ENCODE data around the gene PARK7. TPM values are rescaled to one million over a fixed set of nuclear protein-coding genes. Genes with fewer than 3 reads are reported as not detected.

The PARK7 gene
- total RNA-seq, 1 donor from 2014 or later, result 187 TPM

DNA sequence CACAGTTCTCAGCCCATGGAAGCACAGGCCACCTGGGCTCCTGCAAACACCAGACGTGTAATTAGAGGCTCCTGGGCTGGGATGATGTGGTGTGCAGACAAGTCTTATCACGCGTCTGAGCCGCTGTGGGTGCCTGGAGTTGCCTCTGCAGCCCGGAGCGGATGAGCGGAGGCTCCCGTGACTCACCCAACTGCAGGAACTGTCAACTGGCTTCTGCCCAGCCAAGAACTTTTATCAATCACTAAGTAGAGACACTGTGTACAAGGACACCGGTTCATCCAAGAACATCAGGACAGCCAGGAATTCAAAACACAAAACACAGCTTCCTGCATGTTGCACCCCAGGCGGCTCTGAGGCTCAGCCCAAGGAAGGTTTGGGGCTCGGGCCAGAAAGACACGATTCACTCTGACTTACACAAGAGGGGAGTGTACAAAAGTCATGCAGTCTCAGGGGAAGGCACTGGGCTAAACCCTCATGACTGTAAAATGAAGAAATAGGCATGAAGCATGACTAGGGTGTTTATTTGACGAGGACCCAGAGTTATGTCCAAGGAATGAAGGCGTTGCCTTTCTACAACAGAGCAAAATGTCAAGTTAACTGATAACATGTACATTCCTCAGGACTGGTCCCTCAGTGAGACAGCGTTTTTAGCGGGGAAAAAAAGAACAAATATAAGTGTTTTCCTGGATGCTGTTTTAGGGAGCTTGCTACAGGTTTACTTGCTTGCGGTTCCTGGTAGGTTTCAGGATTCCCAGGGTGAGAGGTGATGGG, 43.5 kb downstream of the PARK7 start:
- peak overlapping the region; percentile 18 for H3K4me3 Mint-ChIP-seq
- peaks cover 4% of the 10 kb centered on the region for H3K36me3 Mint-ChIP-seq
- H3K9me3 Mint-ChIP-seq, result no peaks in the 10 kb centered on the region
- peak in 1 of 2 experiments; percentile 57 for DNase-seq (ENCODE audit: low spot score in 2 of 2, unreplicated experiment in 2 of 2)
- H3K4me1 Mint-ChIP-seq, result peaks cover 41% of the 10 kb centered on the region
- H3K27me3 Mint-ChIP-seq (ENCODE audit: low read depth), result no peaks in the 10 kb centered on the region
- TF ChIP-seq, protein P1, sequence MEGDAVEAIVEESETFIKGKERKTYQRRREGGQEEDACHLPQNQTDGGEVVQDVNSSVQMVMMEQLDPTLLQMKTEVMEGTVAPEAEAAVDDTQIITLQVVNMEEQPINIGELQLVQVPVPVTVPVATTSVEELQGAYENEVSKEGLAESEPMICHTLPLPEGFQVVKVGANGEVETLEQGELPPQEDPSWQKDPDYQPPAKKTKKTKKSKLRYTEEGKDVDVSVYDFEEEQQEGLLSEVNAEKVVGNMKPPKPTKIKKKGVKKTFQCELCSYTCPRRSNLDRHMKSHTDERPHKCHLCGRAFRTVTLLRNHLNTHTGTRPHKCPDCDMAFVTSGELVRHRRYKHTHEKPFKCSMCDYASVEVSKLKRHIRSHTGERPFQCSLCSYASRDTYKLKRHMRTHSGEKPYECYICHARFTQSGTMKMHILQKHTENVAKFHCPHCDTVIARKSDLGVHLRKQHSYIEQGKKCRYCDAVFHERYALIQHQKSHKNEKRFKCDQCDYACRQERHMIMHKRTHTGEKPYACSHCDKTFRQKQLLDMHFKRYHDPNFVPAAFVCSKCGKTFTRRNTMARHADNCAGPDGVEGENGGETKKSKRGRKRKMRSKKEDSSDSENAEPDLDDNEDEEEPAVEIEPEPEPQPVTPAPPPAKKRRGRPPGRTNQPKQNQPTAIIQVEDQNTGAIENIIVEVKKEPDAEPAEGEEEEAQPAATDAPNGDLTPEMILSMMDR (IDR thresholded peaks at IDR 0.05; ENCODE audit: unreplicated experiment), result no peak
- H3K27ac Mint-ChIP-seq, result peak overlapping the region; percentile 97

- TF ChIP-seq, protein P1 (IDR thresholded peaks at IDR 0.05; ENCODE audit: unreplicated experiment), result no peak
These were observed 44.8 kb downstream of the PARK7 start for GRCh38 chr1:8006037-8006963.

GRCh38 chr1:8009043-8010002, 47.8 kb downstream of the PARK7 start:
- Mint-ChIP-seq H3K27ac (peak overlapping the region; percentile 41), H3K36me3 (peaks cover 19% of the 10 kb centered on the region), H3K4me1 (peaks cover 30% of the 10 kb centered on the region), H3K9me3 (no peaks in the 10 kb centered on the region), H3K4me3 (no peak overlapping the region), H3K27me3 (ENCODE audit: low read depth) (no peaks in the 10 kb centered on the region)
- DNase-seq (ENCODE audit: low spot score in 2 of 2, unreplicated experiment in 2 of 2), result no peak
- TF ChIP-seq, protein P1 (IDR thresholded peaks at IDR 0.05; ENCODE audit: unreplicated experiment), result no peak

More at GRCh38 chr1:8006037-8006963, 44.8 kb downstream of the PARK7 start:
- Mint-ChIP-seq H3K27me3 (ENCODE audit: low read depth) (no peaks in the 10 kb centered on the region), H3K9me3 (no peaks in the 10 kb centered on the region), H3K4me1 (peaks cover 41% of the 10 kb centered on the region), H3K36me3 (peaks cover 8% of the 10 kb centered on the region), H3K27ac (peak overlapping the region; percentile 97), H3K4me3 (peak overlapping the region; percentile 20)
- no peak for DNase-seq (ENCODE audit: low spot score in 2 of 2, unreplicated experiment in 2 of 2)

DNA sequence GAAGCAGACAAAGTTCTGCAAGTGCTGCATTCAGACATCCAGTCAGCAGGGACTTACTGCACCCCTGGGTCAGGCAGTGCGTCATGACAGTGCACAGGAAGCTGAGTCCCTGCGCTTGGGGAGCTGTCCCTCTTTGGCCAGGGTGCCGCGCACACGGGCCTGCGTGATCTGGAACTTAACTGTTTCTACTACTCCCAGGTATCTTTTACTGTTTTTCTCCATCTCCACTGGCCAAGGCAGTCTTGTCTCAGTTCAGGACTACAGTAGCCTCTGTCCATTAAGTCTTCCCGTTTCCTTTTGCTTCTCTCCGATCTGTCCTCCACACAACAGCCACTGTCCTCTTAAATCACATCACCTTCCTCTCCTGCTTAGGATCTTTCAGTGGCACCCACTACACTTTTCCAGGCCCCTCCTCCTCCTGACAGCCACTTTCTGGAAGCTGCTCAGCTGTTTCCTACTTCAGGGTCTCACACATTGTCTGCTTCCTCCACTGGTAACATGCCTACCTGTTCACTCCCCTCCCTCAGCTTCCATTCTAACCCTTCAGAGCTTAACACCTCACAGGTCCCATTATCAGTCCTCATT, 48.7 kb downstream of the PARK7 start:
- H3K36me3 Mint-ChIP-seq, result peaks cover 22% of the 10 kb centered on the region
- DNase-seq (ENCODE audit: low spot score in 2 of 2, unreplicated experiment in 2 of 2), result no peak
- H3K27ac Mint-ChIP-seq, result peak overlapping the region; percentile 52
- H3K4me3 Mint-ChIP-seq, result no peak overlapping the region
- no peaks in the 10 kb centered on the region for H3K27me3 Mint-ChIP-seq (ENCODE audit: low read depth)
- TF ChIP-seq, protein P1 (IDR thresholded peaks at IDR 0.05; ENCODE audit: unreplicated experiment), result no peak
- H3K4me1 Mint-ChIP-seq, result peaks cover 29% of the 10 kb centered on the region
- H3K9me3 Mint-ChIP-seq, result no peaks in the 10 kb centered on the region

- H3K27ac Mint-ChIP-seq, result no peak overlapping the region
- TF ChIP-seq, protein P1 (IDR thresholded peaks at IDR 0.05; ENCODE audit: unreplicated experiment), result no peak
These were observed 49.5 kb downstream of the PARK7 start for GRCh38 chr1:8011016-8011415.

More at GRCh38 chr1:8011016-8011415, 49.5 kb downstream of the PARK7 start:
- Mint-ChIP-seq H3K27me3 (ENCODE audit: low read depth) (no peaks in the 10 kb centered on the region), H3K36me3 (peaks cover 22% of the 10 kb centered on the region), H3K4me3 (no peak overlapping the region), H3K9me3 (no peaks in the 10 kb centered on the region), H3K4me1 (peaks cover 32% of the 10 kb centered on the region)
- DNase-seq (ENCODE audit: low spot score in 2 of 2, unreplicated experiment in 2 of 2), result no peak

All from mesothelial cell of epicardium (in vitro differentiated cells).